ENCODE data around the gene CCDC9B.
A peak's percentile ranks its signal among the peaks of the same experiment; 100 is the strongest.

CCDC9B gene

DNA sequence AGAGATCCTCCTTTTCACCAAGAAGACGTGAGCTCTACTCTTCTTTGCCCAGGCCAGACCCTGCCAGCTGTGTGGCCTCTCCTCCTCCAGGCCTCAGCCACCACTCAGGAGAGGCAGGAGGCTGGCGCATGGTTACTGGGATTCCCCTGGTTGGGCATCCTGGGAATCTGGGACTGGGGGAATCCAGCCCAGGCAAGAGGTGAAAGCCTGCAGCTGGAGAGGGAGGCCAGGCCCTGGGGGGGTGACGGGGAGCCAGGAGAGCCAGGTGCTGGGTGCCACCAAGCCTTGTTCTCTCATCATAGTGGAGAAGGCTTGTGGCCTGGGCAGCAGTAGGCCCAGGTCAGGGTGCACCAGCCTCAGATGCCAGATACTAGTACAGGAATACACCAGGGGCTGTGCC, 6.2 kb downstream of the CCDC9B start:
- H3K4me3 ChIP-seq (ENCODE audit: low read depth, low read length): no peak overlapping the region

DNA sequence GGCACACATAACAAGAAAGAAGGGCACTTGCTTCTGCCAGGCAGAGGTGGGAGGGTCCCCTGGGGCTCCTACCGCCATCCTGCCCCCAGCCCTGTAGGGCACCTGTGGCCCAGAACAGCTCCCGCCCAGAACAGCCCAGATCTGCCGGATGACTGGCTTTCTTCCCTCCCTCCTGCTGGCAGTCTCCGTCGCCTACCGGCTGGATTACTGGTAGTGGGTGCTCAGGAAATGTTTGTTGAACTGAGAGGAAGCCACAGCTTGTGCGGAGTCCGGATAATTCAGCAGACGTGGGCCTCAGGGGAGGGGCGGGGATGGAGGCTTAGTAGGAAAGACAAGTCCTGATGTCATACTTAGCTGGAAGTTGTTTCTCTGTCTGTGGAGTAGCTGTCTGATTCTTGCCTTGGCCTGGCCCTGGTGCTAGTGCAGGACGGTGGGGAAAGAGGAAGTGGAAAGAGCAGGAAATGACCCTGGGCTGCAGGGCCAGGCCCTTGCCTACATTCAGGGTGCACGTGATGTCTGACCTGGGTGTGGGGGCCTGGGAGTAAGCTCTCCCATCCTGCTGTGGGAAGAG, 6.7 kb downstream of the CCDC9B start:
- no peaks in the 10 kb centered on the region for H3K36me3 ChIP-seq (ENCODE audit: control insufficient read depth, insufficient read depth, low read length)
- H3K4me3 ChIP-seq (ENCODE audit: low read depth, low read length): no peak overlapping the region
- no peaks in the 10 kb centered on the region for H3K9me3 ChIP-seq (ENCODE audit: control insufficient read depth, insufficient read depth, low read length)
- no peaks in the 10 kb centered on the region for H3K27me3 ChIP-seq (ENCODE audit: control insufficient read depth, insufficient read depth, low read length)
- no peak overlapping the region for H3K27ac ChIP-seq (ENCODE audit: low read depth, low read length)
- H3K4me1 ChIP-seq (ENCODE audit: control insufficient read depth, insufficient read depth, low read length): peaks cover 22% of the 10 kb centered on the region
- no peak overlapping the region for H3K9ac ChIP-seq (ENCODE audit: low read depth, low read length)

More for the DNA sequence above, 6.2 kb downstream of the CCDC9B start:
- Histone ChIP-seq H3K4me1 (ENCODE audit: control insufficient read depth, insufficient read depth, low read length) (peaks cover 19% of the 10 kb centered on the region), H3K27ac (ENCODE audit: low read depth, low read length) (no peak overlapping the region), H3K27me3 (ENCODE audit: control insufficient read depth, insufficient read depth, low read length) (no peaks in the 10 kb centered on the region), H3K9ac (ENCODE audit: low read depth, low read length) (no peak overlapping the region), H3K36me3 (ENCODE audit: control insufficient read depth, insufficient read depth, low read length) (no peaks in the 10 kb centered on the region), H3K9me3 (ENCODE audit: control insufficient read depth, insufficient read depth, low read length) (no peaks in the 10 kb centered on the region)

DNA sequence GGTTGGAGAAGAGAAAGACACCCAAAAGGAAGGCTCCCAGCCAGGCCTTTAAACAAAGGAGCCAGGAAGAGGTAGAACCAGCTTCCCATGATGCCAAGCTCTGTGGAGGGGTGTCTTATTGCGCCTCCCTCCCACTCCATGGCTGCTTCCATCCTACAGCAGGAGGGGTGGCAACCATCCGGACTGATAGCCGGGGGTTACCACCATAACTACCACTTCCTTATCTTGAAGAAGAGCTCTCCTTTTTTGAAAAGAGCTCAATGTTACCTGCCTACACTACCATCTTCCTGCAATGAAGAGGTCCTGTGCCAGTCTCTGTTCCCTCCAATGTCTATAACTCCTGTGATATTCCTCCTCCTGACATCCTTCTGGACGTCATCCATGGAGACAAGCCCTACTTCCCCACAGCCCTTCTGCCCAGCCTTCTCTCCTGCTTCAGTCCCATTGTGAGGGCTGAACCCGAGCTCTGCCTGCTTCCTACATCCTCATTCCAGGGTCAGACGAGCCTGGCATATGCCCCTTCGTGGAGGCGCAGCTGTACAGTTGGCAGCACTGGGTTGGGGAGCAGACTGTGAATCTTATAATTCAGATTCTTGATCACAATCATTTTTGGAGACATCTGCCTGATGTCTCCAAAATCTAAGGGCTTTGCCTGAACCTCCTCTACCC, 8.5 kb downstream of the CCDC9B start:
- no peak overlapping the region for H3K4me3 ChIP-seq (ENCODE audit: low read depth, low read length)
- H3K27me3 ChIP-seq (ENCODE audit: control insufficient read depth, insufficient read depth, low read length): no peaks in the 10 kb centered on the region
- no peak overlapping the region for H3K9ac ChIP-seq (ENCODE audit: low read depth, low read length)
- H3K4me1 ChIP-seq (ENCODE audit: control insufficient read depth, insufficient read depth, low read length): peaks cover 32% of the 10 kb centered on the region
- no peaks in the 10 kb centered on the region for H3K36me3 ChIP-seq (ENCODE audit: control insufficient read depth, insufficient read depth, low read length)
- no peak overlapping the region for H3K27ac ChIP-seq (ENCODE audit: low read depth, low read length)
- no peaks in the 10 kb centered on the region for H3K9me3 ChIP-seq (ENCODE audit: control insufficient read depth, insufficient read depth, low read length)

DNA sequence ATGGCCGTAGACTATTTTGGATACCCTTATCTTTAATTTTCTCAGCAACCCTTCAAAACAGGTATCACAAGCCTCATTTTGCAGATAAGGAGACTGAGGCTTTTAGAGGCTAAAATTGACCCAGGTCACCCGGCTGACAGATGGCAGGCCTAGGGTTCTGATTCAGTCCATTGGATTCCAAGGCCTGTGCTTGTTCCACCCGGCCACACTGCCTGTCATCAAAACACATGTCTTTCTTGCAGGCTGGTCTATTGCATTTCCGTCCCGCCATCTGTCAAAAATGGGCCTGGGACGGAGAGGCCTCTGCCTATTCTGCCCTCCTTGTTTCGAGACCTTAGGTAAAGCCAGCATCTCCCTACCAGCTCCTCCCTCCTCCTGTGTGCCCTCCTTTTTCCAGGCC, 9.1 kb downstream of the CCDC9B start:
- Histone ChIP-seq H3K27me3 (ENCODE audit: control insufficient read depth, insufficient read depth, low read length) (no peaks in the 10 kb centered on the region), H3K4me3 (ENCODE audit: low read depth, low read length) (no peak overlapping the region), H3K9ac (ENCODE audit: low read depth, low read length) (no peak overlapping the region), H3K27ac (ENCODE audit: low read depth, low read length) (no peak overlapping the region), H3K36me3 (ENCODE audit: control insufficient read depth, insufficient read depth, low read length) (no peaks in the 10 kb centered on the region), H3K9me3 (ENCODE audit: control insufficient read depth, insufficient read depth, low read length) (no peaks in the 10 kb centered on the region), H3K4me1 (ENCODE audit: control insufficient read depth, insufficient read depth, low read length) (peaks cover 38% of the 10 kb centered on the region)

DNA sequence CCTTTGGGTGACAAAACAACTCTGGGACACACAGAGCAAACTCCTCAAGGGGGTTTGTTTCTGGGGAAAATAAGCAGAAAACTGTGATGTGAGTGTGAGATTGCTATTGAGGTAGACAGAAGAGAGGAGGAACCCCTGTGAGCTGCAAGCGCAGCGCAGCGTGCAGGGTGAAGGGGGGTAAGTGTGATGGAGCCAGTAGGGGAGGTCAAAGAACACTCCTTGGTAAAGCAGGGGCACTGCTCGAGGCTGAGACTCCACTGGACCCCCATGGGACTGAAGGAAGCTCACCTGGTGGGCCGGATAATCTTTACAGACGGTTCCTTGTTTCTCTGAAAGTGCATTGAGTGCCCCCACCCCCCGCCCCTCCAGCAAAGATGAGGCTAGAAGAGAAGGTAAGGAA, 9.7 kb downstream of the CCDC9B start:
- H3K27me3 ChIP-seq (ENCODE audit: control insufficient read depth, insufficient read depth, low read length): no peaks in the 10 kb centered on the region
- H3K4me3 ChIP-seq (ENCODE audit: low read depth, low read length): no peak overlapping the region
- H3K9ac ChIP-seq (ENCODE audit: low read depth, low read length): no peak overlapping the region
- no peaks in the 10 kb centered on the region for H3K36me3 ChIP-seq (ENCODE audit: control insufficient read depth, insufficient read depth, low read length)
- H3K4me1 ChIP-seq (ENCODE audit: control insufficient read depth, insufficient read depth, low read length): peaks cover 44% of the 10 kb centered on the region
- H3K9me3 ChIP-seq (ENCODE audit: control insufficient read depth, insufficient read depth, low read length): no peaks in the 10 kb centered on the region
- no peak overlapping the region for H3K27ac ChIP-seq (ENCODE audit: low read depth, low read length)

DNA sequence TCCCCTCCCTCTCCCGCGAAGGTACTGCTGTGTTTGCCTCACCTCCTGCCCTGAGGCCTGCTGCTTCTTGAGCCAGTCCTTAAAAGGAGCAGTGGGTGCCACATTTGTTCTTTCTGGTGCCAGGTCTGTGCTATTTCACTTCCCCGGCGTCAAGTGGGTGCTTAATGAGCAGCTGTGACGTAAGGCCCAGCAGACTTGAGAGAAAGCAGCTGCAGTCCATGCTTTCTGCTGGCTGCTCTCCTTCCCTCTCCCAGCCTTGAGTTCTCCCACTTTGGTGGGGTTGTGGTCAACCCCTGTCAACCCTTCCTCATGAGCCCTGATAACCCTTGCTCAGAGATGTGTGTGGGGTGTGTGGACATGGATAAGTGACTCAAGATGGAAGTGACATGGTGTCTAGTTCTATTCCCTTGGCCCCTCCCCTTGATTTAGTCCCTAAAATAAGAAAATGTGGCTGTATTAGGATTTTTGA, 10.3 kb downstream of the CCDC9B start:
- no peaks in the 10 kb centered on the region for H3K36me3 ChIP-seq (ENCODE audit: control insufficient read depth, insufficient read depth, low read length)
- no peak overlapping the region for H3K9ac ChIP-seq (ENCODE audit: low read depth, low read length)
- no peak overlapping the region for H3K27ac ChIP-seq (ENCODE audit: low read depth, low read length)
- peaks cover 5% of the 10 kb centered on the region for H3K27me3 ChIP-seq (ENCODE audit: control insufficient read depth, insufficient read depth, low read length)
- no peaks in the 10 kb centered on the region for H3K9me3 ChIP-seq (ENCODE audit: control insufficient read depth, insufficient read depth, low read length)
- no peak overlapping the region for H3K4me3 ChIP-seq (ENCODE audit: low read depth, low read length)
- peaks cover 50% of the 10 kb centered on the region for H3K4me1 ChIP-seq (ENCODE audit: control insufficient read depth, insufficient read depth, low read length)

DNA sequence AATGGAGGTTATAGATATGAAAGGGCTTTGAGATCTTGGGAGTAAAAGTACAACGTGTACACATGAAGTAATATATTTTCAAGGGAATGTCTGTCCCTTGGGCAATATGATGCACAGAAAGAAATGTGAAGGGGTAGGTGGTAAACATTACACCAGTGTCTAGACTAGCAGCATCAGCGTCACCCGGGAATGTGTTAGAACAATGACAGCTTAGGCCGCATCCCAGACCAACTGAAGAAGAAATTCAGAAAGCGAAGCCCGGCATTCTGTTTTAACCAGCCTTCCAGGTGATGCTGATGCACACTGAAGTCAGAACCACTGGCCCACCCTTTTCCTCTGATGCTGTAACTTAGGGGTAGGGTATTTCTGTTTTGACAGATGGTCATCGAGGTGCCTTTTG, 10.9 kb downstream of the CCDC9B start:
- Histone ChIP-seq H3K36me3 (ENCODE audit: control insufficient read depth, insufficient read depth, low read length) (no peaks in the 10 kb centered on the region), H3K9ac (ENCODE audit: low read depth, low read length) (no peak overlapping the region), H3K27me3 (ENCODE audit: control insufficient read depth, insufficient read depth, low read length) (peaks cover 11% of the 10 kb centered on the region), H3K4me1 (ENCODE audit: control insufficient read depth, insufficient read depth, low read length) (peaks cover 55% of the 10 kb centered on the region), H3K9me3 (ENCODE audit: control insufficient read depth, insufficient read depth, low read length) (no peaks in the 10 kb centered on the region), H3K27ac (ENCODE audit: low read depth, low read length) (no peak overlapping the region), H3K4me3 (ENCODE audit: low read depth, low read length) (no peak overlapping the region)

DNA sequence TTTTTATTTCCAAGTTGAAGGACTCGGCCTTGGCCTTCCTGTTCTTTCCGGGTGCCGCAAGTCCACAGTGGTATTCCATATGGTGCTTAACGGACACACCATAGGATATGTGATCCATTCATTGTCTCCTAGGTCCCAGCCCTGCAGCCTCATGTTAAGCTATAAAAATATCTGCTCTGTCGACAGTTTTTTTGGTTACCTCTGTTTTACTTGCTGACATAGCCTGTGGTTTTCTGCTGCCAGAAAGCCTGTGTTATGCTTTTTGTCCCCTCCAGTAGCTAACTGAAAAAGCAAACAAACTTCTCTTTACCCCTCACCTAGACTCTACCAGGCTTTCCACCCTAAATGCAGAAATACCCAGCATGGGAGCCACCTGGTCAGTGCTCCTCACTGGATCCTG, 12.0 kb downstream of the CCDC9B start:
- Histone ChIP-seq H3K9me3 (ENCODE audit: control insufficient read depth, insufficient read depth, low read length) (no peaks in the 10 kb centered on the region), H3K36me3 (ENCODE audit: control insufficient read depth, insufficient read depth, low read length) (no peaks in the 10 kb centered on the region), H3K4me3 (ENCODE audit: low read depth, low read length) (peak overlapping the region; percentile 39; the same call in 1 of the 2 replicates), H3K27me3 (ENCODE audit: control insufficient read depth, insufficient read depth, low read length) (peaks cover 13% of the 10 kb centered on the region), H3K4me1 (ENCODE audit: control insufficient read depth, insufficient read depth, low read length) (peaks cover 49% of the 10 kb centered on the region), H3K9ac (ENCODE audit: low read depth, low read length) (no peak overlapping the region), H3K27ac (ENCODE audit: low read depth, low read length) (peak overlapping the region; percentile 6)

DNA sequence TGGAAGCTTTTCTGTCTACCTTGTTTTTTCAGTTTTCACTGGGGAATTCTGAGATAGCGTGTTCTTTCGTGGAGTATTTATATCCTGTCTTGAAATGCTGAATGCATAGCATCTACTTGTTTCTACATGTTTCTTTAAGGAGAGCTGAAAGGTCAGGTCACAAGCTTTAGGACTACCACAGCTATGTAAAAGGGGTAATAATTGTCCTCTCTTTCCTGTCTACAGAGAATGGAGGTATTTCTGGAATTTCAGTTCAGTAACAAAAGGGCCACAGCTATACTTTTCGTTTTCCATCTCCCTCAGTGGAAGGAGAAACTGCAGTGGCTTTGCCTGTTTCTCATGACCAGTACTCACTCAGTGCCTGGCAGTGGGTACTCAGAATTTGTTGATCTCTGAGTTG, 12.6 kb downstream of the CCDC9B start:
- Histone ChIP-seq H3K36me3 (ENCODE audit: control insufficient read depth, insufficient read depth, low read length) (no peaks in the 10 kb centered on the region), H3K9ac (ENCODE audit: low read depth, low read length) (no peak overlapping the region), H3K4me3 (ENCODE audit: low read depth, low read length) (peak overlapping the region; percentile 39; the same call in 1 of the 2 replicates), H3K4me1 (ENCODE audit: control insufficient read depth, insufficient read depth, low read length) (peaks cover 46% of the 10 kb centered on the region), H3K9me3 (ENCODE audit: control insufficient read depth, insufficient read depth, low read length) (no peaks in the 10 kb centered on the region), H3K27me3 (ENCODE audit: control insufficient read depth, insufficient read depth, low read length) (peaks cover 13% of the 10 kb centered on the region), H3K27ac (ENCODE audit: low read depth, low read length) (peak overlapping the region; percentile 81)

DNA sequence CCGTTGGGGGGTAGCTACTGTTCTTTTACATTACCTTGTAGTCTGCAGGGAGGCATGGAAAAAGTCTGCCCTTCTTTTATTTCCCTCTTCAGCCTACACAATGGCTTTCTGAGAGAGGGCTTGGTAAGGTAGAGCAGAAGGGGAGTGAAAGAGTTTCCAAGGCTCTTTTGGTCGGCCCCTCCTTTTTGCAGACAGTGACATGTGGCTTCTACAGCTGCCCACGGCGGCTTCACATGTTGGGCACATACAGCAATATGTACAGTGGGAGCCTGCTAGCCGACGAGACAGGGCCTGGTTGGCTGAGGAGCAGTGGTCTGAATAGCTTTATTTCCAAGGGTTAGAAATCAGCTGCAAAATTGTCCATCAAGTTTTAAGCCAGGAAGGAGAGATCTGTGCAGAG, 13.3 kb downstream of the CCDC9B start:
- Histone ChIP-seq H3K9ac (ENCODE audit: low read depth, low read length) (0 out of 2 replicates have a peak overlapping the region, but pooled peaks have one; percentile 24), H3K4me1 (ENCODE audit: control insufficient read depth, insufficient read depth, low read length) (peaks cover 52% of the 10 kb centered on the region), H3K27me3 (ENCODE audit: control insufficient read depth, insufficient read depth, low read length) (peaks cover 16% of the 10 kb centered on the region), H3K4me3 (ENCODE audit: low read depth, low read length) (peak overlapping the region; percentile 39), H3K9me3 (ENCODE audit: control insufficient read depth, insufficient read depth, low read length) (no peaks in the 10 kb centered on the region), H3K27ac (ENCODE audit: low read depth, low read length) (peak overlapping the region; percentile 81), H3K36me3 (ENCODE audit: control insufficient read depth, insufficient read depth, low read length) (no peaks in the 10 kb centered on the region)

DNA sequence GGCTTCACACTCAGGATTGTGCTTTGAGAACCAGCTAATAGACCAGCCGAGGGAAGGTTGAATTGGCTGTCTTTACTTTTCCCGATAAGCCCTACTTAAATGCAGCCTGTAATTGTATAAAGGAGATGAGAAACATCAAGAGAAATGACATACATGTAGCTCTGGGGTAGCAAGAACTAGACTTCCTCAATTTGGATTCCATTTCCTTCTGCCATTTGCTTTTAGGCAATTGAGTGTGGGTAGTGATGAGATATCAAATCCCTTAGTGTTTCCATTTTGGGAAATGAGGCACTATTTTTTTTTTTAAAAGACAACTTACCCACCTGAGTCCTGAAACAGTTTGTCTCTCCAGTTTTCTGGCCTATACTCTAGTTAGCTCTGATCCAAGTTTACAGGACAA, 15.0 kb downstream of the CCDC9B start:
- Histone ChIP-seq H3K27ac (ENCODE audit: low read depth, low read length) (no peak overlapping the region), H3K4me1 (ENCODE audit: control insufficient read depth, insufficient read depth, low read length) (peaks cover 58% of the 10 kb centered on the region), H3K9ac (ENCODE audit: low read depth, low read length) (no peak overlapping the region), H3K36me3 (ENCODE audit: control insufficient read depth, insufficient read depth, low read length) (no peaks in the 10 kb centered on the region), H3K27me3 (ENCODE audit: control insufficient read depth, insufficient read depth, low read length) (peaks cover 29% of the 10 kb centered on the region), H3K9me3 (ENCODE audit: control insufficient read depth, insufficient read depth, low read length) (no peaks in the 10 kb centered on the region), H3K4me3 (ENCODE audit: low read depth, low read length) (no peak overlapping the region)
